Stimulated activated CD4-positive, alpha-beta T cell treated with anti-CD3 and anti-CD28 coated beads, Interleukin-4, amount 100 ng/mL, for 48 hours (primary cell): Measurements from ENCODE around the gene CRADD.

Experiments
- DNase-seq, 2 donors: peaks; one replicate each; pipeline ENCODE4 v3.0.0-alpha.2; 2020; ENCODE audit warnings: low read depth in 2 of 2

CRADD gene

DNA sequence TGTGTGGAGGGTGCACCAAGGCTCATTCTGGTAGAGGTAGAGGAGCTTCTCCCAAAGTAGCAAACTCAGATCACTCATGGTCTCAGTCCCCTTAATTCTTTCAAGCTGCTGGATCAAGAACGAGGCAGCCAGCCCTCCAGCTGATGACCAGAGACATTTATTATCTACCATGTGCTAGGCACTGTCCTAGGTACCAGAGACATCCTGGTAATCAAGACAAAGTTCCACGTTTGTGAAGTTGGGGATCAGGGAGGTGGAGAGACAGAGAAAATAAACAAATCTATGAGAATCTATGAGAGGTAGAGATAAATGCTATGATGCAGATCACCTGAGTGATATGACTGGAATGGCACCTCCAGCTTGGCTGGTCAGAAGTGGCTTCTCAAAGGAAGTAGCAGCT lies 130.2 kb downstream of the CRADD start:
- DNase-seq = no peak

- DNase-seq = no peak
Measured at GRCh38 chr12:93808169-93808899, 131.2 kb downstream of the CRADD start.

- no peak for DNase-seq
Measured at GRCh38 chr12:93812626-93813025, 135.5 kb downstream of the CRADD start.

DNA sequence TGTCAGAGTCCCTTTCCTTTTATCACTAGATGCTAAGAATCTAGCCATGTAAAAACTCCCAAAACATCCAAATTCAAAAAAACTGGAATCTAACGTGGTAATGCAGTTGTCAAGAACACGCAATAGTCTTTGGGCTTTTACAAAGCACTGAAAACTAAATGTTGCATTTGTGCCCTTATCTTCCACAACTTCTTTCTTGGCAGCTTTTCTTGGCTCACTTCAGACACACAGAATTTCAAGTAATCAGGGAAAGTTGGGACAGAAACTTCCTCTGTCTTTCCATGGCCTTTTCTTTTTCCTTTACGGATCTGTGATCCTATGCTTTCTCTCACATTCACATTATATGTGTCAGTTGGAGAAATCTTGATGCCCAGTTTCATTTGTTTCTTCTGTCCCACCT lies 136.0 kb downstream of the CRADD start:
- DNase-seq = no peak

DNA sequence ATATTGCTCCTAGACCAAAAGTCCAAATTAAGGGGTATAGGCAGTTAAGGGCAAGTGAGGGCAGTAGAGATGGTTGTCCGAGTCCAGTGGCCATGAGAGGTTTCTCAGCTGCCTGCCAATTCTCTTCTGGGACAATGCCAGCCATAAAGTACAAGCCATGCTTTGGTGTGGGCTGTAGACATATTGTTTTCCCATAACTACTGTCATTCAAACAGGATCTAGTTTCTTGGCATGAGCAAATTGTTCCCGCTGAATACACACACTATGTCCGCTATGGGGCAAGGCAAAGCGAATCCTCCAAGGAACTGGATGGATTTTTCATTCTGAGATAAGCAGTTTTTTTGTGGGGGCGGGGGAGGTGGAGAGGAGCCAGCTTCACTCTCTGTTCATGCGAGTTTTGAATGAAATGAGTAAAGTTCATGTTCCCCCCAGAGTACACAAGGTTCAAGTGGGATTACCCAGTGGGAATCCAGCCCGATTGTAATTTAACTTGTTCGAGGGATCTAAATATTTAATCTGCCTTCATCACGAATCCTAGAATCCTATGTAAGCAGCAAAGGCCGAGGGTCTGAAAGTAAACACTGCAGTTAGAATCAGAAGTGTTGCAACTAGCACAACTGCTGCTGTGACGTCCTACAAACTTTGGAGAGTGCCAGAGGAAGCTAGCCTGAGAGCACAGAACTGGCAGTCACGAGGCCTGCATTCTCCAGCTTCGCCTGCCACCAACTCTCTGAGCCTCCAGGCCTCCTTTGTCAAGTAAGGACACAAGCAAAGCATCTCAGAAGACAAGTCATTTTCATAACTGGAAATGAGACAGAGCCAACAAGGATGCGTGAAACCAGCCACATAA lies 137.0 kb downstream of the CRADD start:
- DNase-seq = no peak

GRCh38 chr12:93818488-93819049 lies 141.4 kb downstream of the CRADD start:
- DNase-seq = no peak

GRCh38 chr12:93819050-93819491 lies 141.9 kb downstream of the CRADD start:
- DNase-seq = no peak

- no peak for DNase-seq
Measured at GRCh38 chr12:93823616-93824391, 146.6 kb downstream of the CRADD start.

GRCh38 chr12:93824514-93825500 lies 147.6 kb downstream of the CRADD start:
- no peak for DNase-seq

DNA sequence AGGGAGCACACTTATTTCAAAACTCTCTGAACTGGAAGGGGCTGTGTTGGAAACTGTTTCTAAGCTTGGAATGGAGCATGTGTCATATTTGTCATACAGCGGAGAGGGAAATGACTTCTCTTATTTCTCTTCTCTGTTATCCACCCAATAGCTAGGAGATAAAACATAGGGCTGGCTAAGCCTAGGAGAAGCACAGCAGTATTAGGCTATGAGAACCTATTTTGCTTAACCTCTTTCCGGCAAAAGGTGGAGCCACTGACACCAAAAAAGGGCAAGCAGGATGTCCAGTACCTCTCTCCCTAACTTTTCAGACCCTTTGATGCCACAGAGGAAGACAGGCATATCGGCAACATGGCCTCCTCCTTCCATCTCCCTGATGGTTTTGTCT lies 148.3 kb downstream of the CRADD start:
- no peak for DNase-seq

DNA sequence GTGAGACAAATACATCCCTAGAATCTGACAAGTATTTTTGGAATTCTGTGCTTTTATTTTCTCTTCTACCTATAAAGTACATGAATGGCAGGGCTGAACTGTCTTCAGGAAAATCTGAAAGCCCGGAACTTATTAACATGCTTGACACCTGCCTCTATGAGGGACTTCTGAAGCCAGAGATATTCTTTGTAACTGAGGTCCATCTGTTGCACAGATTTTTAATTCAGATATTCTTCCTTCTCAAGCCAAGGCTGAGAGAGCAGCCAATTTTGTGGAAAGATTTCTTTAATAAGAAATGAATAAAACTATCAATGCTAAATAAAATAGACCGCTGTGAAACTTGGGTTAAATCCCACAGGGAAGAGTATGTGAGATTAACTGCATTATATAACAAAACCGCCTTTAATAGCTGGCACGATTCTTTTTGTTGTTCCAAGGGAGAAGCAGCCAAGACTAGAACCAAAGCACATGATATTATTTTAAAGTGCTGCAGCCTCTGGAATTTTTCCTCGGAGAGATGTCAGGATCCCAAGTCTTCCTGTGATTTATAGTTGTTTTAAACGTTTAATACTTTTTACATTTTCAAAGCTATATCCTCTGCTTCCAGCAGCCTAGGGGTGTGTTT lies 148.9 kb downstream of the CRADD start:
- DNase-seq = no peak

GRCh38 chr12:93827179-93827578 lies 150.0 kb downstream of the CRADD start:
- no peak for DNase-seq

DNA sequence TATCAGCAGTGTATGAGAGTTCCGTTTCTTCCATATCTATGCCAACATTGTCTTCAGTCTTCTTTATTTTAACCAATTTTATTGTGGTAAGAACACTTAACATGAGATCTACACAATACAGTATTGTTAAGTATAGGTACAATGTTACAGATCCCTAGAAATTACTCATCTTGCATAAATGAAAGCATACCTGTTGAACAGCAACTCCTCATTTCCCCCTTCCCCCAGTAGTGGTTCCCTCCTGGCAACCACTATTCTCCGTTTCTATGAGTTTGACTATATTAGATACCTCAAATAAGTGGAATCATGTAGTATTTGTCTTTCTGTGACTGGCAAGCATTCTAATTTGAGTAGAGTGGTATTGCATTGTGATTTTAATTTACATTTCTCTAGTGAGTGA lies 150.5 kb downstream of the CRADD start:
- no peak for DNase-seq

DNA sequence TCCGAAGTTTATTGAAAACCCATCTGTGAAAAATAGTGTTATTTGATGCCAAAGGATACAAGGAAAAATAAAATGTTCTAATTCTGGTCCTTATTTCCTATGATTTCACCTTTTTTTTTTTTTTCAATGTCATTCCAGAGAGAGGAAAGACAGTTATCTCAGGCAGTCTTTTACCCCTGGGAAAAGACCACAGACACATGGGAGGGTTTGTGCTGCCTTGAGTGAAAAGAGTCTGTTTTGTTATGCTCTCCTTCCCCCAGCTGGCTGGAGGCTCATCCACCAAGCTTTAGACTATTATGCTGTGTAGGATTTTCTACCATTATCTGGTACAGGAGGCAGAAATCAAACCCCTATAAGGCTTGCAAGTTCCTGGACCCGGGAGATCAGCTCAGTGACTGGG lies 151.8 kb downstream of the CRADD start:
- DNase-seq = no peak

DNA sequence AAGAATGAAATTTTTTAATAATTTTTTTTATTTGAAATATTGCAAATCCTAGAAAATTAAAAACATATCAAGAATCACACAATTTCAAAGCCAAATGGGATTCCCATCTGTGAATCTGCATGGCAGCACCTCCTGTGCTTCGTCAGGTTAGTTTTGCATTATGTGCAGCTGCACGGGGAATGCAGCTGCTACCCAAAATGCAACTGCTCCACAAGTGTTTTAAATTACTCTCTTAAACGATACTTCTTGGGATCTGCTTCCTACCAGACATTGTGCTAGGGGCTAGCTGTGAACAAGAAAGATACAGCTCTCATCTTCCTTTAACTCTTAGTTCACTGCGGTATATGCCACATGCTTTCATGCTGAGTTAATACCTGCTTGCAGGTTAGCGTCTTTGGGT lies 154.2 kb downstream of the CRADD start:
- DNase-seq = no peak

GRCh38 chr12:93832131-93832530 lies 155.0 kb downstream of the CRADD start:
- DNase-seq = no peak

DNA sequence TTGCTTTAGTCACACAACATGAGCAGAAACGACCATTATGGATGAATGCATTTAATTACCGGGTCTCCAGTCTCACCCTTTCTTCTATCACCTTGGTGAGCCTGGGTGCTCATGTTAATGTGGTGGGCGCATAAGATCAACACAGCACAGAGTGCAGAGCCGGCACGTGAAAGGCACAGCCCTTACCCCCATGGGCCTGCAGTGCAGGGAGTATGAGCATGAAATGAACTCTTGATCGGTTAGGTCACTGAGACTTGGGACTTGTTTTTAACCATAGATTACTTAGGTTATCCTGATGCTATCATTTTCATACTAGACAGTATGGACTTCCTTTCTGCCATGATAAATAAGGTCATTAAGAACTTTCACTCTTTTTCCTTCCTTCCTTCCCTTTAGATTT lies 156.8 kb downstream of the CRADD start:
- DNase-seq = no peak

- DNase-seq = no peak
Measured at GRCh38 chr12:93836620-93837260, 159.6 kb downstream of the CRADD start.

DNA sequence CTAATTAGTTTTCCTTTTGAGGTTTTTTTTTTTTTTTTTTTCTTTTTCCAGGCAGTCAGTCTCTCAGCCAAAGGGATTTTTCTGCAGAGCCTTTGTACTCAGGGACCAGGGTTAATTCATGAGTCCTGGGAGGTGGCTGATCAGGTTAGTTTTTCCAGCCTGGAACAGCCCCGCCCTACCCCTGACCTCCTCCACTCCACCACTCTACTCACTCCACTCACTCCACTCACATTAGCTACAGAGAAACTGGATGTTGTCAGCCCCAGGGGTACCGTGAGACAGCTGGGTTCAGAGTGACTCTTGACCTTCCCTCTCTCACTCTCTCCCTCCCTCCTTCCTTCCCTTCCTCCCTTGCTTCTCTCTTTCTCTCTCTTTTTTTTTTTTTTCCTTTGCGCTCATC lies 161.0 kb downstream of the CRADD start:
- no peak for DNase-seq

- no peak for DNase-seq
Measured at GRCh38 chr12:93839064-93839463, 161.9 kb downstream of the CRADD start.
